B cell (primary cell): ENCODE data around the gene RGS3. TPM values are rescaled to one million over a fixed set of nuclear protein-coding genes. Genes with fewer than 3 reads are reported as not detected.

ENCODE experiments used
- ATAC-seq: fragments of 200-7000 bp; cut with Tn5 transposase; one replicate; pipeline ENCODE4 v1.10.0; 2021; ENCODE audit warnings: low read depth, mild to moderate bottlenecking, moderate number of reproducible peaks, moderate library complexity
- CTCF ChIA-PET: fragments of 350-600 bp; sonication (Branson Sonifier 250); formaldehyde crosslinking; loops from one replicate; lab custom pipeline; 2021; ENCODE audit warnings: antibody characterized with exemption, inconsistent platforms; lab: Charles Lee
- POLR2A ChIA-PET: fragments of 350-600 bp; sonication (Branson Sonifier 250); formaldehyde crosslinking; loops from one replicate; lab custom pipeline; 2021; ENCODE audit warnings: antibody characterized with exemption; lab: Charles Lee
- DNase-seq: peaks from one replicate; pipeline ENCODE4 v3.0.0; 2013
- H2AFZ ChIP-seq: 2 replicates; pipeline ENCODE4 v1.6.1; 2012; ENCODE audit warnings: mild to moderate bottlenecking, low read depth, low read length; ENCODE audit not compliant: insufficient read depth, poor library complexity, severe bottlenecking
- H3K27ac ChIP-seq, 2 donors: 1 replicate in 1 of 2; 2 replicates in 1 of 2; pipeline ENCODE4 v1.5.1; 2012 to 2013; ENCODE audit warnings: low read length in 2 of 2, mild to moderate bottlenecking in 2 of 2, moderate library complexity in 1 of 2
- H3K27me3 ChIP-seq, 4 experiments: fragments of 200-600 bp in 1 of 4; sonication (generic) in 1 of 4; replicated peaks in 1 of 4; 1 replicate in 2 of 4; 2 replicates in 2 of 4; pipeline versions ENCODE4 v1.6.1 to v1.7.0; 2013 to 2016; ENCODE audit warnings: low read length in 3 of 4, mild to moderate bottlenecking in 2 of 4, mixed read lengths in 1 of 4, moderate library complexity in 1 of 4; ENCODE audit not compliant: insufficient read depth in 4 of 4, control insufficient read depth in 3 of 4; ENCODE audit errors: control extremely low read depth in 1 of 4
- H3K36me3 ChIP-seq, 2 experiments: replicated peaks in 1 of 2; 1 replicate in 1 of 2; 2 replicates in 1 of 2; pipeline versions ENCODE4 v1.6.1 to v1.7.1; 2013; ENCODE audit warnings: low read length in 1 of 2; ENCODE audit not compliant: insufficient read depth in 2 of 2, control insufficient read depth in 1 of 2; ENCODE audit errors: control extremely low read depth in 1 of 2, extremely low read depth in 1 of 2
- H3K4me1 ChIP-seq, 2 donors: fragments of 200-600 bp in 1 of 2; sonication (generic) in 1 of 2; 1 replicate in 1 of 2; 2 replicates in 1 of 2; pipeline versions ENCODE4 v1.5.1 to v1.6.1; 2013 to 2017; ENCODE audit warnings: low read length in 2 of 2; ENCODE audit not compliant: control insufficient read depth in 2 of 2, insufficient read depth in 2 of 2
- H3K4me2 ChIP-seq: replicated peaks from 2 replicates; pipeline ENCODE3; 2012; ENCODE audit warnings: mild to moderate bottlenecking, low read depth, low read length; ENCODE audit not compliant: poor library complexity, severe bottlenecking
- H3K4me3 ChIP-seq, 5 experiments: fragments of 200-600 bp in 1 of 5; sonication (generic) in 1 of 5; 1 replicate in 3 of 5; 2 replicates in 2 of 5; pipeline versions ENCODE4 v1.5.1 to v1.7.0; 2011 to 2016; ENCODE audit warnings: low read length in 4 of 5, mild to moderate bottlenecking in 4 of 5, low read depth in 2 of 5, control low read depth in 1 of 5, moderate library complexity in 1 of 5; ENCODE audit not compliant: insufficient read depth in 1 of 5; ENCODE audit errors: control extremely low read depth in 1 of 5, extremely low read depth in 1 of 5
- H3K79me2 ChIP-seq: fragments of 200-600 bp; sonication (generic); one replicate; pipeline ENCODE4 v1.6.0; 2016; ENCODE audit warnings: low read length; ENCODE audit not compliant: control insufficient read depth, insufficient read depth
- H3K9ac ChIP-seq: fragments of 200-600 bp; sonication (generic); 2 replicates; pipeline ENCODE4 v1.6.1; 2017; ENCODE audit warnings: mild to moderate bottlenecking, low read length, moderate library complexity
- H3K9me3 ChIP-seq, 3 donors: one replicate each; pipeline versions ENCODE4 v1.6.1 to v1.7.1; 2013; ENCODE audit warnings: low read length in 2 of 3; ENCODE audit not compliant: control insufficient read depth in 2 of 3, insufficient read depth in 1 of 3; ENCODE audit errors: control extremely low read depth in 1 of 3
- H4K20me1 ChIP-seq: 2 replicates; pipeline ENCODE4 v1.6.0; 2012; ENCODE audit warnings: mild to moderate bottlenecking, low read length; ENCODE audit not compliant: insufficient read depth, control insufficient read depth, poor library complexity, severe bottlenecking
- H3K27ac Mint-ChIP-seq: one replicate; pipeline ENCODE4 v1.8.0; 2021; ENCODE audit warnings: mixed read lengths
- H3K27me3 Mint-ChIP-seq: one replicate; pipeline ENCODE4 v1.8.0; 2021; ENCODE audit warnings: mixed read lengths
- H3K4me1 Mint-ChIP-seq: one replicate; pipeline ENCODE4 v1.8.0; 2021; ENCODE audit warnings: mixed read lengths
- H3K4me3 Mint-ChIP-seq: one replicate; pipeline ENCODE4 v1.8.0; 2021; ENCODE audit warnings: mixed read lengths
- H3K9me3 Mint-ChIP-seq: one replicate; pipeline ENCODE4 v1.8.0; 2022; ENCODE audit warnings: mixed read lengths; ENCODE audit not compliant: insufficient read depth
- CTCF ChIP-seq: fragments of 200-600 bp; IDR thresholded peaks from one replicate; pipeline ENCODE4 v1.8.0; 2022; ENCODE audit warnings: antibody characterized with exemption, mild to moderate bottlenecking
- EZH2 ChIP-seq: IDR thresholded peaks from 2 replicates; pipeline ENCODE4 v1.6.1; 2012; ENCODE audit warnings: borderline replicate concordance, low read depth, mild to moderate bottlenecking, moderate library complexity, low read length; ENCODE audit not compliant: insufficient read depth, poor library complexity, severe bottlenecking
- WGBS: methylation state at CpG from one replicate; pipeline ENCODE4 v1.1.5; 2013; ENCODE audit warnings: missing lambda C conversion rate; ENCODE audit not compliant: insufficient coverage; 5-methylcytosine and 5-hydroxymethylcytosine counted together
- intact Hi-C: fragments of 100-400 bp; cut with micrococcal nuclease; formaldehyde crosslinking; loops from one replicate; pipeline ENCODE4 v1.10.0; 2022
- polyA plus RNA-seq: library from polyadenylated mRNA; depleted of rRNA; stranded (reverse); fragments of >200 nt; gene quantifications from 2 replicates; pipeline ENCODE4 v1.2.3, GENCODE V29; 2012
- total RNA-seq, 2 donors: library from RNA; stranded (reverse); fragments of 120-200 nt in 1 of 2; gene quantifications; 1 replicate in 1 of 2; 2 replicates in 1 of 2; pipeline versions ENCODE4 v1.2.3 to v1.2.4, GENCODE V29; 2013 to 2022

The RGS3 gene
- total and polyA plus RNA-seq, 2 donors (not counting 1 experiment from before 2014, with no cell fraction given) = 12.0 to 15.6 TPM

GRCh38 chr9:113582698-113583200, 119.2 kb downstream of the RGS3 start:
- H3K4me2 ChIP-seq = peak overlapping the region; percentile 69
- H3K4me3 ChIP-seq = no peak overlapping the region

More at GRCh38 chr9:113582698-113583200, 119.2 kb downstream of the RGS3 start:
- POLR2A ChIA-PET = no interaction called here
- Mint-ChIP-seq H3K27ac (peak overlapping the region; percentile 96), H3K27me3 (no peaks in the 10 kb centered on the region), H3K4me1 (peaks cover 65% of the 10 kb centered on the region), H3K4me3 (no peak overlapping the region), H3K9me3 (no peaks in the 10 kb centered on the region)
- Histone ChIP-seq H3K79me2 (peaks cover 21% of the 10 kb centered on the region), H3K36me3 (peaks cover 2 to 42% of the 10 kb centered on the region in 2 experiments), H3K27me3 (no peaks in the 10 kb centered on the region), H2AFZ (no peak overlapping the region), H4K20me1 (peaks cover 22% of the 10 kb centered on the region), H3K9ac (no peak overlapping the region), H3K27ac (peak overlapping the region in 1 of 2 donors; percentile 53), H3K9me3 (no peaks in the 10 kb centered on the region), H3K4me1 (peaks cover 44 to 54% of the 10 kb centered on the region in 2 donors)
- TF ChIP-seq EZH2 = no peak
- TF ChIP-seq CTCF = no peak
- 94% methylated on average over 4 of the region's 6 CpGs for WGBS
- CTCF ChIA-PET = interaction anchor here (0.9 to 7.3 kb wide), 25 partner anchors 9 to 325 kb away, joined by 3 to 136 read pairs (median 6); partner anchors contain the start of genes ALAD, C9orf43, CDC26 and POLE3
- DNase-seq (no peak), ATAC-seq (no peak)
- intact Hi-C loops = loop anchor here (1.0 to 5.0 kb wide), 8 partner anchors 40 to 361 kb away; partner anchors contain the start of genes ALAD, C9orf43, CDC26 and FKBP15
